Measurements from ENCODE around the gene DNER. TPM values are rescaled to one million over a fixed set of nuclear protein-coding genes. Genes with fewer than 3 reads are reported as not detected.

DNER gene
- total and polyA plus RNA-seq, 4 donors = 56.5 to 446 (median 269) TPM

DNA sequence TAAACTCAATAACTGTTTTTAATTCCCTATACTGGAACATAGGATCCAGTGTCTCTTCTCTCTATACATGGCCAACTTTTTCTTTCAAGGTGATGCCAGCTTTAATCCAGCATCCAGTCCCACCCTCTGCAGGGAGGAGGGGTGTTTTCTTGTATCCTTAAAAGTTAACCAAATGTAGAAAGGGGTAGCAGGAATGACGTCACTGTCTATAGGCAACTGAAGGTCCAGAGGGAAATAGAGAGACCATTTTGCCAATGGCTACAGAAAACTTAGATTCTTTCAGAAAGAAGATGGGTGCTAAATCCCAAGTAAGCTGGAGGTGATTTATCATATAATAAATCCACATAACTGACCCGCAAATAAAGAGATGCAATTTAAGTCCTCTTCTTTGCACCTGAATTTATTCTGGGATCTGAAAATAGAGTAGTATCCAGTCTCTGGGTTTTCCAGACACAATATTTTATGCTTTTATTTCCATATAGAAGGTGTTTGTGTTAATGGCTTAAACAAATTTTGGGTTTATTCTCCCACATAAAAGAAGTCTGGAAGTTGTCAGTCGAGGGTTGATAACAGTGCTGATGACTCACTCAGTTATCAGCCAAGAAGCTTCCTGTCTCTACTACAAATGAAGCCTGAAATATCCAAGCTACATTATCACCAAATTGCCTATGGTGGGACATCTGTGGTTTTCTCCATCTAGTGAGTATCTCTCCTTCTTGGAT, 5.7 kb upstream of the DNER start:
- Histone ChIP-seq H3K9me3 (ENCODE audit: control insufficient read depth, insufficient read depth, low read length) (peaks cover 2% of the 10 kb centered on the region), H3K27me3 (ENCODE audit: control insufficient read depth, insufficient read depth, low read length) (no peaks in the 10 kb centered on the region), H3K36me3 (ENCODE audit: control insufficient read depth, insufficient read depth, low read length) (no peaks in the 10 kb centered on the region), H3K4me1 (ENCODE audit: control insufficient read depth, insufficient read depth, low read length) (peaks cover 8% of the 10 kb centered on the region), H3K4me3 (ENCODE audit: low read depth, low read length) (no peak overlapping the region), H3K27ac (ENCODE audit: low read depth, low read length) (no peak overlapping the region)
- DNase-seq (ENCODE audit: low read depth in 4 of 6, low spot score in 6 of 6) = no peak
- 100% methylated on average over 1 of the region's 3 CpGs for WGBS (ENCODE audit: insufficient coverage)

DNA sequence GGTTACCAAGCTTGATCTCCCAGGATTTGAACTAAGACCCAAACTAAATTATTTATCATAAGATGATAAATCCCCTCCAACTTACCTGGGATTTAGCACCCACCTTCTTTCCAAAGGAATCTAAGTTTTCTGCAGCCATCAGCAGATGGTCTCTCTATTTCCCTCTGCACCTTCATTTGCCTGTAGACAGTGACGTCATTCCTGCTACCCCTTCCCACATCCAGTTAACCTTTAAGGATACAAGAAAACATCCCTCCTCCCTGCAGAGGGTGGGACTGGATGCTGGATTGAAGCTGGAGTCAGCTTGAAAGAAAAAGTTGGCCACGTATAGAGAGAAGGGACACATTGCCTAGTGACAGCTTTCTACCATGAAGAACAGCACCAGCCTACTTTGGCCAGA, 3.7 kb upstream of the DNER start:
- WGBS (ENCODE audit: insufficient coverage) = no CpG with 5 or more reads among the region's 2 CpGs
- Histone ChIP-seq H3K27me3 (ENCODE audit: control insufficient read depth, insufficient read depth, low read length) (peaks cover 4% of the 10 kb centered on the region), H3K36me3 (ENCODE audit: control insufficient read depth, insufficient read depth, low read length) (no peaks in the 10 kb centered on the region), H3K9me3 (ENCODE audit: control insufficient read depth, insufficient read depth, low read length) (peaks cover 2% of the 10 kb centered on the region), H3K4me3 (ENCODE audit: low read depth, low read length) (no peak overlapping the region), H3K4me1 (ENCODE audit: control insufficient read depth, insufficient read depth, low read length) (peaks cover 14% of the 10 kb centered on the region), H3K27ac (ENCODE audit: low read depth, low read length) (no peak overlapping the region)
- no peak for DNase-seq (ENCODE audit: low read depth in 4 of 6, low spot score in 6 of 6)

DNA sequence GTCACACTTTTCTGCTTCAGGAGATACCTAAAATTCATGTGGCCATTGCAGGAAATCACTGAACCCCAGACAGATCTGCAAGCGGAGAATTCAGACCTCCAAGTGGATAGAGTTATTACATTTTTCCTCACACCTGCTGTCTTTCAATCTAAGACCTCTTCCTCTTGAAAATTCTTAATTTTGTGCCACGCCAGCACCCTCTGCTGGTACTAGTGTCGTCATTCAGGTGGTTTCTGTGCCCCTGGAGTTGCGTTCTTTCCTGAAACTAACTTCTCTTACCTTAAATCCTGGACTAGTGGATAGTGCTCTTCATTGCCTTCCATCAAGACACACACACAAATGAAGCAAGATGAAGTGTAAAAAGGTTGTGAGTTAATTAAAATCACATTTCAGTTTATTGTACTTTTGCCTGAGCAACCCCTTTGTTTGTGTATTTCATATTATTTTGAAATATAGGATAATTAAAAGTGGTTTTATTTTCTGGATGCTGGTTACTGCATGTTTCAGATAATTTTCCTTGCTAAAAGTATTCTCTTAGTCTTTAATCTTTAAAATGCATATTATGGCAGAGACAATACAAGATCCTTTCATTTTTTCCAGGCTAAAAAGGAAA, 1.6 kb upstream of the DNER start:
- H3K27me3 ChIP-seq (ENCODE audit: control insufficient read depth, insufficient read depth, low read length) = peaks cover 4% of the 10 kb centered on the region

DNA sequence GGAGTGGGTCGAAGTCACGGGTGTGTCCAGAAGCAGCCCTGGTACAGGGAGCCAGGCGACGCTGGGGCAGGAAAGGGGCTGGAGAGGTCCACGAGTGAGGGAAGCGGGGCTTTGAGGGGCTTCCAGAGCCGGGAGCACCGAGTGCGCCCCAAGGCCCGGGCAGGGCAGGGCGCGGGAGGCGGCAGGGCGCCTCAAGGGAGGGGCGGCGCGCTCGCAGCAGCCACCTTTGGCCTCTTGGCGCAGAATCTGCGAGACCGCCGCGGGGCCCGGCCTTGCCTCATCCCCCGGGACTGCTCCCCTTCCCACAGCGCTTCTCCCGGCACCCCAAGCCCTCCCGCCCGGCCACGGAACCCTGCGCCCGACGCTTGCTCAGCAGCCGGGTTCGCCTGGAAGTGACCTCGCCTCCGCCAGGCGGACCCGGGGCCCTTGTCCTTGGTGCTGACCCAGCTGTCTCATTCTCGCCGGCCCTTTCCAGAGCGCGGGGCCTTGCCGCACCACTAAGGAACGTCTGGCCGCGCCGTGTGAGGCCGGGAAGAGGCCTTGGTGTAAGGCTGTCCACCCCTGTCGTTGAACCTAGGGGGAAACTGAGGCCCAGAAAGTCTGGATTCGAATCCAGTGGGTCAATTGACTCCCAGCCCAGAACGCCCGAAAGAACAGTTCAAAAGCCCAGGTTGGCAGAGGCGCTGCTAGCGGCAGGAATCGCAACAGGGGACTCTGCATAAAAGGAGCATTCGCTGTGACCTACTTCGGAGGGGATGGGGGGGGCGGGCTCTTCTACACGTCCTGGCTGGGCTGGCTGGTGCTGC, 584 bp upstream of the DNER start:
- no peaks in the 10 kb centered on the region for H3K9me3 ChIP-seq (ENCODE audit: control insufficient read depth, insufficient read depth, low read length)
- DNase-seq (ENCODE audit: low read depth in 4 of 6, low spot score in 6 of 6) = peak in 3 of 6 donors; percentile 40 to 75 (median 72)
- WGBS (ENCODE audit: insufficient coverage) = under 1% methylated on average over 59 of the region's 60 CpGs
- peaks cover 14% of the 10 kb centered on the region for H3K4me1 ChIP-seq (ENCODE audit: control insufficient read depth, insufficient read depth, low read length)
- H3K27me3 ChIP-seq (ENCODE audit: control insufficient read depth, insufficient read depth, low read length) = peaks cover 4% of the 10 kb centered on the region
- no peaks in the 10 kb centered on the region for H3K36me3 ChIP-seq (ENCODE audit: control insufficient read depth, insufficient read depth, low read length)
- peak overlapping the region; percentile 52 for H3K4me3 ChIP-seq (ENCODE audit: low read depth, low read length)
- peak overlapping the region; percentile 71 for H3K27ac ChIP-seq (ENCODE audit: low read depth, low read length)

More for the DNA sequence above, 1.6 kb upstream of the DNER start:
- no peaks in the 10 kb centered on the region for H3K36me3 ChIP-seq (ENCODE audit: control insufficient read depth, insufficient read depth, low read length)
- H3K4me1 ChIP-seq (ENCODE audit: control insufficient read depth, insufficient read depth, low read length) = peaks cover 14% of the 10 kb centered on the region
- H3K9me3 ChIP-seq (ENCODE audit: control insufficient read depth, insufficient read depth, low read length) = no peaks in the 10 kb centered on the region
- 0% methylated on average over 2 of the region's 4 CpGs for WGBS (ENCODE audit: insufficient coverage)
- peak in 4 of 6 donors; percentile 71 to 97 (median 82) for DNase-seq (ENCODE audit: low read depth in 4 of 6, low spot score in 6 of 6)
- peak overlapping the region; percentile 29 for H3K27ac ChIP-seq (ENCODE audit: low read depth, low read length)
- no peak overlapping the region for H3K4me3 ChIP-seq (ENCODE audit: low read depth, low read length)

DNA sequence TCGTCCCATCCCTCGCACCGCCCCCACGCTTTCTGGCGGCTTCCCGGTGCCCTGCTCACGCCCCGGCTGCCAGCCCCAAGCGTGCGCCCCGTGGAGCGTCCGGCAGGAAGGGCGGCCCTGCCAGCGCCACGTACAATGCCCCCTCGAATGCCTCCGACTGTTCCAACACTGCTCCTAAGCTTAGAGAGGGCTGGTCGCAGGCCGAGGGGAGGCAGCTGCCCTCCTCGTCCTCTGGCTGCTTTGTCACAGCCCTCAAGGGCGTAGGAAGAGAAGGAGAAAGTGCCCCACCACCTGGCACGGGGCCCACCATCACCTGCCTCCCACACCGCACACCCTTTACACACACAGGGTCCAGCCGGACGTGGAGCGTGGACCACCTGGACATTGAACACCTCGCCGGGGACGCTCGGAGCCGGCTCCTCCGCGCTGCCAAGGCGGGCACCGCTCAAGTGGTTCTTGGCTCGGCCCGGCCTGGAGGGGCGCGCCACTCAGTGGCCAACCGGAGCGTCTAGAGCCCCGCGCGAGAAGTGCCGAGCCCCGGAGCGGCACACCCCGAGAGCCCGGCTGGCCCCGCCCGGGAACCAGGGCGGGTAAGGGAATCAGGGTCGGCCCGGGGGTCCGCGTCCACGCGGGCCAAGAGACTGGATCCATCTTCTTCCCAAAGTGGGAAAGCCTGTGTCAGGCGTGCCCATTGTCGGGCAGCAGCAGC, 830 bp downstream of the DNER start:
- WGBS (ENCODE audit: insufficient coverage) = under 1% methylated on average over 60 of the region's 61 CpGs
- Histone ChIP-seq H3K9me3 (ENCODE audit: control insufficient read depth, insufficient read depth, low read length) (no peaks in the 10 kb centered on the region), H3K36me3 (ENCODE audit: control insufficient read depth, insufficient read depth, low read length) (no peaks in the 10 kb centered on the region), H3K27ac (ENCODE audit: low read depth, low read length) (peak overlapping the region; percentile 78), H3K4me1 (ENCODE audit: control insufficient read depth, insufficient read depth, low read length) (peaks cover 14% of the 10 kb centered on the region), H3K27me3 (ENCODE audit: control insufficient read depth, insufficient read depth, low read length) (peaks cover 4% of the 10 kb centered on the region), H3K4me3 (ENCODE audit: low read depth, low read length) (peak overlapping the region; percentile 66)
- peak in 4 of 6 donors; percentile 45 to 88 (median 76) for DNase-seq (ENCODE audit: low read depth in 4 of 6, low spot score in 6 of 6)

DNA sequence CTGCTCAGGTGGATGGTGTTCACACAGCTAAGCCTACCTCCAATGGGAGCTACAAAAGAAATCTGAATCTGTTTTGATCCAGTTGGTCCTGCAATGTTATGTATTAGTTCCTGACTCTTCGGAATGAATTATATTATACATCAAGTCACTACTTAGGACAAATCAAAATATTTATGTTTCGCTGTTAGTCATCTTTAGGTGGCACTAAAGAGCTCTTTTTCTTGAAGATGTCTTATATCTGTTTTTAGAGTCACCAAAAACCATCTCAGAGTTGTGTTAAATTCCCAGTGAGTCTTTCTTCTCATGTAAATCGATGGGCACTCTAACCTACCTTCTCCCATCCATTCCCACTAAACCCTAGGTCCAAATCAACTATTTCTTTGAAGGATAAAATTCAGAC, 2.2 kb downstream of the DNER start:
- H3K4me1 ChIP-seq (ENCODE audit: control insufficient read depth, insufficient read depth, low read length) = peaks cover 14% of the 10 kb centered on the region
- no CpG with 5 or more reads among the region's 3 CpGs for WGBS (ENCODE audit: insufficient coverage)

DNA sequence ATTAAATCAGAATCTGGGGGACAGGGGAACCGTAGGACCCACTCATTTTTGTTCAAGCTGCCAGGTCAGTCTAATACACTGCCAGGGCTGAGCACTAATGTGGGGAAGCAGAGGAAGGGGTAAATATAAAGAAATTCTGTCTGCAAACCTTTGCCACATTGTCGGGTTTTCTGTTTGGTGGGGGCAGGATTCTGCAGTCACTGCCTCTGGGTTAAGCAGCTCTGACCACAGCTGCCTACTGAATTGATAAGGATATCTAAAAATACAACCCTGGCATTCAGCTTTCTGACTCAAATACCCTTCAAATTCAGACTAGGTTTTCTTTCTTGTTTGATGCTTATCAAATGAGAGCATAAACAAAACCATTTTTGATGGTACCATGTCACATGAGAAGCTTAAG, 6.0 kb downstream of the DNER start:
- H3K27ac ChIP-seq (ENCODE audit: low read depth, low read length) = no peak overlapping the region
- peaks cover under 1% of the 10 kb centered on the region for H3K27me3 ChIP-seq (ENCODE audit: control insufficient read depth, insufficient read depth, low read length)
- H3K4me1 ChIP-seq (ENCODE audit: control insufficient read depth, insufficient read depth, low read length) = no peaks in the 10 kb centered on the region
- H3K9me3 ChIP-seq (ENCODE audit: control insufficient read depth, insufficient read depth, low read length) = no peaks in the 10 kb centered on the region
- DNase-seq (ENCODE audit: low read depth in 4 of 6, low spot score in 6 of 6) = no peak
- no peak overlapping the region for H3K4me3 ChIP-seq (ENCODE audit: low read depth, low read length)
- H3K36me3 ChIP-seq (ENCODE audit: control insufficient read depth, insufficient read depth, low read length) = peaks cover 3% of the 10 kb centered on the region
- WGBS (ENCODE audit: insufficient coverage) = 50% methylated on average over 1 of the region's 2 CpGs

More for the DNA sequence above, 2.2 kb downstream of the DNER start:
- Histone ChIP-seq H3K36me3 (ENCODE audit: control insufficient read depth, insufficient read depth, low read length) (no peaks in the 10 kb centered on the region), H3K9me3 (ENCODE audit: control insufficient read depth, insufficient read depth, low read length) (no peaks in the 10 kb centered on the region), H3K27ac (ENCODE audit: low read depth, low read length) (no peak overlapping the region), H3K4me3 (ENCODE audit: low read depth, low read length) (no peak overlapping the region), H3K27me3 (ENCODE audit: control insufficient read depth, insufficient read depth, low read length) (peaks cover 4% of the 10 kb centered on the region)
- peak in 2 of 6 donors; percentile 26 to 73 for DNase-seq (ENCODE audit: low read depth in 4 of 6, low spot score in 6 of 6)

DNA sequence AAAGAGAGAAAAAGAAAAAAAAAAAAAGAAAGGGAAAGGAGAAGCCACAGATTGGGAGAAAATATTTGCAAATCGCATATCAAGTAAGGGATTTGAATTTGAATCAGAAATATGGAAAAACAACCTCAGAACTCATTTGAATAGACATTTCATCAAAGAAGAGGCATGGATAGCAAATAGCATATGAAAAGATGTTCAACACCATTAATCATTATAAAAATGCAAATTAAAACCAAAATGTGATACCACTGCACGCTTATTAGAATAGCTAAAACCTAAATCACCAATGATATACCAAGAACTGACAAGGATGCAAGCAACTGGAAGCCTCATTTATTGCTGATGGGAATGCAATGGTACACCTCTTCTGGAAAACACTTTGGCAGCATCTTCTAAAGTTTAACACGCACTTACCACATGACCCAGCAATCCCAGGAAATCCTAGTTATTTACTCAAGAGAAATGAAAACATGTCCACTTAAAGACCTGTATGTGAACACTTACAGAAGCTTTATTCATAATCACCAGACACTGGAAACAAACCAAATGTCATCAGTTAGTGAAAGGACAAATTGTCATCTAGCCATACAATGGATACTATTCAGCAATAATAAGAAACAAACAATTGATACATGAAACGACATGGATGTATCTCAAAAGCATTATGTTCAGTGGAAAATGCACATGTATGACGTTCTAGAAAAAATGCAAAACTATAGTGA, 10.3 kb downstream of the DNER start:
- no peak overlapping the region for H3K4me3 ChIP-seq (ENCODE audit: low read depth, low read length)
- peaks cover 3% of the 10 kb centered on the region for H3K36me3 ChIP-seq (ENCODE audit: control insufficient read depth, insufficient read depth, low read length)
- H3K27me3 ChIP-seq (ENCODE audit: control insufficient read depth, insufficient read depth, low read length) = no peaks in the 10 kb centered on the region
- H3K4me1 ChIP-seq (ENCODE audit: control insufficient read depth, insufficient read depth, low read length) = peaks cover 3% of the 10 kb centered on the region
- H3K27ac ChIP-seq (ENCODE audit: low read depth, low read length) = no peak overlapping the region
- 89% methylated on average over 3 of the region's 5 CpGs for WGBS (ENCODE audit: insufficient coverage)
- no peak for DNase-seq (ENCODE audit: low read depth in 4 of 6, low spot score in 6 of 6)
- peaks cover 1% of the 10 kb centered on the region for H3K9me3 ChIP-seq (ENCODE audit: control insufficient read depth, insufficient read depth, low read length)

DNA sequence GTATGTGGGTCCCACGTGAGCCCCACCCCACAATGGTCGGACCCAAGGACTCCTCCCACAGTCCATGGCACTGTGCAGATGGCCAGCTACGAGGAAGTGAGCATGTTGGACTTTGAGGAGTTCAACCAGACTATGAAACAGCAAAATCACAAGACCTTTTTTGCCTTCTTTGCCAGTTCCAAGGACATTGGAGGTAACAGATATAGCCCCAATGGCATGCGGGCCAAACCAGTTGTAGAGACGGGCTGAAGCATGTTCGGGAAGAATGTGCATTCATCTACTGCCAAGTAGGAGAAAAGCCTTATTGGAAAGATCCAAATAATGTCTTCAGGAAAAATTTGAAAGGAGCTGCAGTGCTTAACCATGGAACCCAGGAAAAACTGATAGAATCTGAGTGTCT, 12.6 kb downstream of the DNER start:
- DNase-seq (ENCODE audit: low read depth in 4 of 6, low spot score in 6 of 6) = no peak
- Histone ChIP-seq H3K4me3 (ENCODE audit: low read depth, low read length) (no peak overlapping the region), H3K27ac (ENCODE audit: low read depth, low read length) (no peak overlapping the region), H3K9me3 (ENCODE audit: control insufficient read depth, insufficient read depth, low read length) (peaks cover 1% of the 10 kb centered on the region), H3K4me1 (ENCODE audit: control insufficient read depth, insufficient read depth, low read length) (peaks cover 8% of the 10 kb centered on the region), H3K36me3 (ENCODE audit: control insufficient read depth, insufficient read depth, low read length) (peaks cover 3% of the 10 kb centered on the region), H3K27me3 (ENCODE audit: control insufficient read depth, insufficient read depth, low read length) (no peaks in the 10 kb centered on the region)
- 71% methylated on average over 4 of the region's 6 CpGs for WGBS (ENCODE audit: insufficient coverage)

All from spinal cord (tissue), 10 donors.